Gastroesophageal sphincter (tissue), 3 donors: ENCODE results near the gene KLK1.

Experiments used
- POLR2A ChIP-seq, 2 donors: fragments of 450-650 bp; IDR thresholded peaks; one replicate each; pipeline ENCODE4 v1.6.1; 2017; ENCODE audit warnings: antibody characterized with exemption in 2 of 2, mild to moderate bottlenecking in 2 of 2, moderate library complexity in 1 of 2
- POLR2AphosphoS5 ChIP-seq: sonication (generic); formaldehyde crosslinking; IDR thresholded peaks from one replicate; pipeline ENCODE4 v1.6.1; 2017; ENCODE audit warnings: antibody characterized with exemption
- TF ChIP-seq, protein P1 (sequence below), 4 experiments: fragments of 200-600 bp in 2 of 4; fragments of 450-650 bp in 2 of 4; sonication (generic) in 1 of 4; IDR thresholded peaks; one replicate each; pipeline ENCODE4 v1.5.1; 2017 to 2019; ENCODE audit warnings: antibody characterized with exemption in 4 of 4, mild to moderate bottlenecking in 2 of 4, moderate library complexity in 2 of 4

DNA sequence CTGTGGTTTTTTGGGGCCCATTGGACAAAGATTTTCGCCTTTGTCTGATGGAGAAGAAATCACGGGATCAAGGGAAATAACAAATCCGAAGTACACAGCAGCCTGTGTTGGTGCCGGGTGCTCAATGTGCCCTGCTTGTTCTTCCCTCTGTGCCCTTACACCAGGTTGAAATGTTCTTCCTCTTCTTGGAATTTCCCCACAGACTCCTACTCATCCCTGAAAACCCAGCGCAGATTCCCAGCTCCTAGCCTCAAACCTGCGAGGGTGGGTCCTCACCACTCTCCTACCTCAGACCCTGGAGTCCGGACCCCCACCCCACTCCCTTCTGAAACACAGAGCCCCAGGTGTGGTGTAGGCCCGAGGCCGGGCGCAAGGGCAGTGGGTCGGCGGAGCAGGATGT is 38.3 kb downstream of the KLK1 start:
- TF ChIP-seq, protein P1, sequence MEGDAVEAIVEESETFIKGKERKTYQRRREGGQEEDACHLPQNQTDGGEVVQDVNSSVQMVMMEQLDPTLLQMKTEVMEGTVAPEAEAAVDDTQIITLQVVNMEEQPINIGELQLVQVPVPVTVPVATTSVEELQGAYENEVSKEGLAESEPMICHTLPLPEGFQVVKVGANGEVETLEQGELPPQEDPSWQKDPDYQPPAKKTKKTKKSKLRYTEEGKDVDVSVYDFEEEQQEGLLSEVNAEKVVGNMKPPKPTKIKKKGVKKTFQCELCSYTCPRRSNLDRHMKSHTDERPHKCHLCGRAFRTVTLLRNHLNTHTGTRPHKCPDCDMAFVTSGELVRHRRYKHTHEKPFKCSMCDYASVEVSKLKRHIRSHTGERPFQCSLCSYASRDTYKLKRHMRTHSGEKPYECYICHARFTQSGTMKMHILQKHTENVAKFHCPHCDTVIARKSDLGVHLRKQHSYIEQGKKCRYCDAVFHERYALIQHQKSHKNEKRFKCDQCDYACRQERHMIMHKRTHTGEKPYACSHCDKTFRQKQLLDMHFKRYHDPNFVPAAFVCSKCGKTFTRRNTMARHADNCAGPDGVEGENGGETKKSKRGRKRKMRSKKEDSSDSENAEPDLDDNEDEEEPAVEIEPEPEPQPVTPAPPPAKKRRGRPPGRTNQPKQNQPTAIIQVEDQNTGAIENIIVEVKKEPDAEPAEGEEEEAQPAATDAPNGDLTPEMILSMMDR (IDR thresholded peaks at IDR 0.05): no peak
- TF ChIP-seq POLR2A (IDR thresholded peaks at IDR 0.05) (no peak), POLR2AphosphoS5 (no peak)
